ENCODE data around the gene PPP1R14C. TPM values are rescaled to one million over a fixed set of nuclear protein-coding genes. Genes with fewer than 3 reads are reported as not detected.

Gene PPP1R14C
- total and polyA plus RNA-seq, 10 of the 15 experiments (the other 5 are each of a cell fraction or from before 2014, with no cell fraction given), result 0.07 to 1.6 (median 0.13) TPM; not detected in 4

- SMC1A ChIA-PET (ENCODE audit: uncharacterized antibody, unreplicated experiment), result no interaction called here
- H3K36me3 ChIP-seq (ENCODE audit: control insufficient read depth in 2 of 2, insufficient read depth in 2 of 2, low read length in 1 of 2), result no peaks in the 10 kb centered on the region
- H3K79me2 ChIP-seq (ENCODE audit: control insufficient read depth, insufficient read depth, low read length), result no peaks in the 10 kb centered on the region
- in situ Hi-C loops (cut with MboI), result no loop called here
- CTCF ChIA-PET, result no interaction called here
- H3K27ac ChIP-seq (ENCODE audit: control insufficient read depth, insufficient read depth), result no peak overlapping the region
- WGBS (ENCODE audit: insufficient coverage, insufficient replicate concordance, low lambda C conversion rate, missing lambda C conversion rate), result 22% methylated on average over 6 of the region's 6 CpGs
- peaks cover 3% of the 10 kb centered on the region; the same call in 1 of the 2 replicates for H3K4me1 ChIP-seq (ENCODE audit: control insufficient read depth, insufficient read depth, low read length)
- no peaks in the 10 kb centered on the region for H3K9me3 ChIP-seq (replicated peaks; ENCODE audit: control insufficient read depth, insufficient read depth, low read length)
- FAIRE-seq (no peak), ATAC-seq (no peak), DNase-seq (ENCODE audit: low read depth, low spot score) (no peak)
- no peak overlapping the region for H3K4me3 ChIP-seq
- RAD21 ChIA-PET (ENCODE audit: unreplicated experiment), result no interaction called here
- peaks cover 2 to 19% of the 10 kb centered on the region in 2 experiments for H3K27me3 ChIP-seq (replicated peaks in 1 of 2; ENCODE audit: control insufficient read depth in 2 of 2, insufficient read depth in 2 of 2, low read length in 1 of 2)
- POLR2A ChIA-PET, result no interaction called here
- no peak for TF ChIP-seq RBBP5 (conservative IDR thresholded peaks at IDR 0.05)
- TF ChIP-seq FOXM1 (IDR thresholded peaks at IDR 0.05; ENCODE audit: low read depth, low read length), result no peak
- TF ChIP-seq ASH2L (IDR thresholded peaks at IDR 0.05; ENCODE audit: borderline replicate concordance, low read depth), result no peak
- no peak for TF ChIP-seq TAF1 (IDR thresholded peaks at IDR 0.05; ENCODE audit: borderline replicate concordance, low read depth, low read length)
- TF ChIP-seq SMARCA5 (IDR thresholded peaks at IDR 0.05), result no peak
- no peak for TF ChIP-seq USF2 (IDR thresholded peaks at IDR 0.05; ENCODE audit: borderline replicate concordance, low read depth, low read length)
- no peak for TF ChIP-seq ZNF622 (IDR thresholded peaks at IDR 0.05)
- TF ChIP-seq, protein P1, sequence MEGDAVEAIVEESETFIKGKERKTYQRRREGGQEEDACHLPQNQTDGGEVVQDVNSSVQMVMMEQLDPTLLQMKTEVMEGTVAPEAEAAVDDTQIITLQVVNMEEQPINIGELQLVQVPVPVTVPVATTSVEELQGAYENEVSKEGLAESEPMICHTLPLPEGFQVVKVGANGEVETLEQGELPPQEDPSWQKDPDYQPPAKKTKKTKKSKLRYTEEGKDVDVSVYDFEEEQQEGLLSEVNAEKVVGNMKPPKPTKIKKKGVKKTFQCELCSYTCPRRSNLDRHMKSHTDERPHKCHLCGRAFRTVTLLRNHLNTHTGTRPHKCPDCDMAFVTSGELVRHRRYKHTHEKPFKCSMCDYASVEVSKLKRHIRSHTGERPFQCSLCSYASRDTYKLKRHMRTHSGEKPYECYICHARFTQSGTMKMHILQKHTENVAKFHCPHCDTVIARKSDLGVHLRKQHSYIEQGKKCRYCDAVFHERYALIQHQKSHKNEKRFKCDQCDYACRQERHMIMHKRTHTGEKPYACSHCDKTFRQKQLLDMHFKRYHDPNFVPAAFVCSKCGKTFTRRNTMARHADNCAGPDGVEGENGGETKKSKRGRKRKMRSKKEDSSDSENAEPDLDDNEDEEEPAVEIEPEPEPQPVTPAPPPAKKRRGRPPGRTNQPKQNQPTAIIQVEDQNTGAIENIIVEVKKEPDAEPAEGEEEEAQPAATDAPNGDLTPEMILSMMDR (IDR thresholded peaks at IDR 0.05 in 2 of 3, conservative IDR thresholded peaks at IDR 0.05 in 1 of 3; ENCODE audit: control insufficient read depth in 2 of 3, extremely low read depth in 1 of 3, insufficient read depth in 1 of 3, low read depth in 3 of 3, low read length in 3 of 3), result no peak
- no peak for TF ChIP-seq IKZF1 (conservative IDR thresholded peaks at IDR 0.05)
- TF ChIP-seq YBX1 (IDR thresholded peaks at IDR 0.05), result no peak
- no peak for TF ChIP-seq POLR2A (IDR thresholded peaks at IDR 0.05; ENCODE audit: low read depth, low read length)
- TF ChIP-seq IKZF2 (IDR thresholded peaks at IDR 0.05), result no peak
- TF ChIP-seq YY1 (IDR thresholded peaks at IDR 0.05; ENCODE audit: low read depth, low read length), result no peak
- no peak for TF ChIP-seq CBX5 (IDR thresholded peaks at IDR 0.05; ENCODE audit: low read depth)
- TF ChIP-seq BCLAF1 (IDR thresholded peaks at IDR 0.05), result no peak
- TF ChIP-seq CBX3 (IDR thresholded peaks at IDR 0.05; ENCODE audit: borderline replicate concordance, low read depth), result no peak
- TF ChIP-seq RCOR1 (conservative IDR thresholded peaks at IDR 0.05; ENCODE audit: low read depth, low read length), result no peak
- no TSS peak for BruUV-seq (replicated peaks)
- intact Hi-C loops (cut with micrococcal nuclease; ENCODE audit: unreplicated experiment), result no loop called here
- no peaks in the 10 kb centered on the region for H4K20me1 ChIP-seq (ENCODE audit: control insufficient read depth, insufficient read depth)
- H2AFZ ChIP-seq (ENCODE audit: control insufficient read depth, low read depth, low read length), result no peak overlapping the region
- no peak overlapping the region for H3K4me2 ChIP-seq (ENCODE audit: control insufficient read depth, insufficient read depth)
- no peak overlapping the region for H3K9ac ChIP-seq (ENCODE audit: control insufficient read depth, insufficient read depth, low read length)
Measured at GRCh38 chr6:150149146-150149545, 6.3 kb downstream of the PPP1R14C start.

Measured in GM12878 (cell line).